GM18868 (cell line): Measurements from ENCODE around the gene ETV4.

Experiments
- ATAC-seq: cut with Tn5 transposase; IDR thresholded peaks from one replicate; pipeline ENCODE4 v1.9.1; 2021; ENCODE audit warnings: mild to moderate bottlenecking, moderate library complexity; ENCODE audit not compliant: unreplicated experiment

ETV4 gene

GRCh38 chr17:43547189-43547550 lies 1.0 kb upstream of the ETV4 start:
- ATAC-seq: no peak

- ATAC-seq: no peak
Measured at GRCh38 chr17:43545383-43545632, 832 bp downstream of the ETV4 start.

- ATAC-seq: no peak
Measured at GRCh38 chr17:43543771-43544575, 2.2 kb downstream of the ETV4 start.

GRCh38 chr17:43543300-43543699 lies 2.8 kb downstream of the ETV4 start:
- no peak for ATAC-seq

- no peak for ATAC-seq
Measured at GRCh38 chr17:43542859-43543258, 3.3 kb downstream of the ETV4 start.

GRCh38 chr17:43540821-43541674 lies 5.1 kb downstream of the ETV4 start:
- no peak for ATAC-seq

- ATAC-seq: no peak
Measured at GRCh38 chr17:43536236-43536992, 9.7 kb downstream of the ETV4 start.

- no peak for ATAC-seq
Measured at GRCh38 chr17:43534909-43535308, 11.2 kb downstream of the ETV4 start.

- ATAC-seq: no peak
Measured at GRCh38 chr17:43533699-43534098, 12.4 kb downstream of the ETV4 start.

GRCh38 chr17:43532581-43532980 lies 13.6 kb downstream of the ETV4 start:
- no peak for ATAC-seq

- ATAC-seq: no peak
Measured at GRCh38 chr17:43531955-43532354, 14.2 kb downstream of the ETV4 start.

GRCh38 chr17:43531082-43531378 lies 15.1 kb downstream of the ETV4 start:
- no peak for ATAC-seq

- ATAC-seq: no peak
Measured at GRCh38 chr17:43530288-43531081, 15.7 kb downstream of the ETV4 start.

GRCh38 chr17:43529947-43530287 lies 16.2 kb downstream of the ETV4 start:
- no peak for ATAC-seq

- ATAC-seq: no peak
Measured at GRCh38 chr17:43528988-43529814, 16.9 kb downstream of the ETV4 start.

- no peak for ATAC-seq
Measured at GRCh38 chr17:43528319-43528987, 17.7 kb downstream of the ETV4 start.

- ATAC-seq: no peak
Measured at GRCh38 chr17:43526886-43527648, 19.1 kb downstream of the ETV4 start.

- ATAC-seq: no peak
Measured at GRCh38 chr17:43524945-43525575, 21.1 kb downstream of the ETV4 start.

- ATAC-seq: no peak
Measured at GRCh38 chr17:43521389-43521788, 24.8 kb downstream of the ETV4 start.
